NCI-H2171 (cell line): ENCODE data around the gene LILRB5.
"Not testable (repeated sequence)": the region's sequence is repeated elsewhere in the genome, so short reads cannot be mapped to it uniquely, and the experiment has no call there.

Source experiments
- DNase-seq: peaks from one replicate; lab custom pipeline; 2025; lab: John Stamatoyannopoulos, UW

LILRB5 gene

DNA sequence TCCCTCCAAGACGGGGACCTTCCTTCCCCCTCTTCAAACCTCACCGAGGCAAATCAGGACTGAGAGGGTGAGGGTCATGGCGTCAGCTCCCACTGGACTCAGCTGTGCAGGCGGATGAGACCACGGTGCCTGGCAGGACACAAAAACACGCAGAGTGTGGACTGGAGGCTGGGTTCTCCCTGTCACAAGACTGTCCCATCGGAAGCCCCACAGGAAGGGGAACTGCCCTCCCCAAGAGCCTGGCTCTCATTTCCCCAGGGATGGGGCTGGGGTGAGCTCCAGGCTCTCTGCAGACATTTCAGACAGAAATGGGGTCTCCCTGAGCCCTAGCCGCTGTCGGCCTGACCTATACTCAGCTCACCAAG is at the start of gene LILRB5:
LILRB5 (minus strand) TSS at position 158 of the 365 bp plus-strand sequence; CDS start at position 78, 80 bp downstream.
- no peak for DNase-seq

DNA sequence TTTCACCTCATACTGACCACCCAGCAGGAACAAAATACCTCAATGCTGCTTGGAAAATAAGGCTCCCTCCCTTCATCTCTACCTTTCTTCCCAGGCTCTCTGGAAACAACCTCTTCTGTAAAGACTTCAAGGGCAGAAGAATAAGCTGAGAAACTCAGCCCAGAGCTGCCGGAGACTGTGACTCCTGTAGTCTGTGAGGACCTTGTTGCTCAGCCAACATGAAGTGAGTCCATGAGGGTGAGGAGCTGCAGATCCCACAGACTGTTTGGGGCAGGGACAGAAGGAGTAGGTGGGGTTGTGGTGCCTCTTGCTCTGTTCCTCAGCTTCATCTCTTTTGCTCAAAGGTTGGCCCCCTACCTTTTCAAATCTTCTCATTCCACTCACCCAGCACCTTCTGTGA is 48.1 kb upstream of the LILRB5 start:
- DNase-seq = no peak

DNA sequence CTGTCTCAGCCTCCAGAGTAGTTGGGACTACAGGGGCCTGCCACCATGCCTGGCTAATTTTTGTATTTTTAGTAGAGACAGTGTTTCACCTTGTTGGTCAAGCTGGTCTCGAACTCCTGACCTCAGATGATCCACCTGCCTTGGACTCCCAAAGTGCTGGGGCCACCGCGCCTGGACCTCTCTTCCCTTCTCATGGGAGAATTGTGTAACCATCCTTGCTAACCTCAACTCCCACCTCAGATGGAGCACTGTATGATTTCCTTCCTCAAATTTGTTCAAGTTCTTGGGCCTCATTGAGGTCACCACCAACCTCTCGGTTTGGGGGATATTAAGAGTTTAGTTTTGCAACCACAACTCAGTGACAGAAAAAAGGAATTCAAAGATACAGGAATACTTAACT is 45.2 kb upstream of the LILRB5 start:
- DNase-seq = no peak

DNA sequence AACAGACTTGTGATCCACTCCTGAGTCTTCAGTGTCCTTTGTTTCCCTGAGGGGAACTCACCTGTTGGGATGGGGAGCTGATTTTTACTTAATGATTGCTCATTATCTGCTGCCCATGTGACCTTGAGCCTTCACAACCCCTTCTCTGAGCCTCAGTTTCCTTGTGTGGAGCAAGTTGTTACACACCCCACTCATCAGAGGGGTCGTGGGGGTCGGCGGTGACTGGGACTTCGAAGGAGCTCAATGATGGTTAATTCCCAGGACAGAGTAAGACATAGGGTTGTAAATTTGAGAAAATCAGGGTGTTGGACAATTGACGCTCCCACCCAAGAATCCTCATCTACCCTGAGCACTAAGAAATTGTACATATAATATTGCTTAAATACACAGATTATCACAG is 42.4 kb upstream of the LILRB5 start:
- no peak for DNase-seq

DNA sequence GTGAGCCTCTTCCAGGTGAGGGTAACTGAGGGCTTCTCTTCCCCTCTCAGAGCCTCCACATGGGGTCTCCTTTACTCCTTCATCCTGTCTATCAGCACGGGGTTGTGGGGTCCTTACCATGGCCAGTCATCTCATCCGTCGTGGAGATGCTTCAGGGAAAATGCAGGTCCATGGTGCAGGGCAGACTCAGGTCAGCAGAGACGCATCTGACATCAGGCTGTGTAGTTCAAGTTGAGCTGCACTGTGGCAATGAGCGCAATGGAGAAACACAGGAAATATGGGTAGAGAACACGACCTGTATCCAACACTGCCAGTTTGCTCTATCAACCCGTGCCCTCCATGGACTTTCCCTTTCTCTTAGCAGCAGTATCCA is 42.0 kb upstream of the LILRB5 start:
- DNase-seq = no peak

DNA sequence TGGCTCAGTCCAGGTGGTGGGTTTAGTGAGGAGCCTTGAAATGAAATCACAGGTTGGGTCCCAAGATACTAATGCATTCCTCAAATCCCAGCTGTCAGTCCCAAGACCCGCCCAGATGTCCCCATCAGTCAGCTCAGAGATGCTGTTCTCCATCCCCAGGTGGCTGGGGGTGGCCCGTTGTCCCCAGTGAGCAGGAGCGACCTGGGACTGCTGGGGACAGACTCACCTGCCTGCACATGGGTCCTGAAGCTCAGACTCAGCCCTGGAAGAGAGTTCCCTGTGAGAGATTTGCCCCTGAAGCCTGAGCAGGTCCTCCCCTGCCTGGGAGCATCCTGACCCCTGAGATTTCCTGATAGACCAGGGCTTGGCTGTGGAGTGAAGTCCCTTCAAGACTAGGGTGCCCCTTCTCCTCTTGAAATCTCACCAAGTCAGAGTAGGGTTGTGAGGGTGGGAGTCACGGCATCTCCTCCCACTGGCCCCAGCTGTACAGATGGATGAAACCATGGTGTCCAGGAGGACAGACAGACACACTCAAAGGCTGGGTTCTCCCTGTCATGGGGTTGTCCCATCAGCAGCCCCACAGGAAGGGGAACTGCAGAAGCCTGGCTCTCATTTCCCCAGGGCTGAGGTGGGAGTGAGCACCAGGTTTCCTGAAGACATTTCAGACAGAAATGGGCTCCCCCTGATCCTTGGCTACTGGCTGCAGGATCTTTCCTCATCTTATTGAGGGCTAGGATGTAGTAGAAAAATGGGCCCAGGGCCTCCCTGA is 41.5 kb upstream of the LILRB5 start:
- DNase-seq = no peak

DNA sequence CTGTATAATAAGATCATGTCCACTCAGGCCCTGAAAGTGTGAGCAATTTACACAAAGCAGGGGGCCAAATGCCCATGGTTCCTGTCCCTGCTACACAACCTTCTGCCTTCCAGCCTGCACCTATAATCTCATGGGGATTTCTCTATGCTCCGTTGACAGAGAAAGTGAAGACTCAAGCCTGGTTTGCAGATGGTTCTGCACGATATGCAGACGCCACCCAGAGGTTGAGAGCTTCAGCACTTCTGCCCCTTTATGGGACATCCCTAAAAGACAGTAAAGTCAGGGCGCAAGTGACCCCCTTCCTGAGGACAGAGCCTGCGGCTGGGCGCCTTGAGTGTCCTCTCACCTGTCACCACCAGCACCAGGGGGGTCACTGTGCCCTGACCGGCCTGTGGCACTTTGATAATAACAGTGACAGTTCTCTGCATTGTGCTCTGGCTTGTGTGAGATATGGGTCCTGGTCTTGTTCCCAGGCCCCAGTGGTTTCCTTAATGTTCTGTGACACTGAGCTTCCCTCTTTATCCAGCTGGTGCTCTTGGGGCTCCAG is 40.8 kb upstream of the LILRB5 start:
- no peak for DNase-seq

DNA sequence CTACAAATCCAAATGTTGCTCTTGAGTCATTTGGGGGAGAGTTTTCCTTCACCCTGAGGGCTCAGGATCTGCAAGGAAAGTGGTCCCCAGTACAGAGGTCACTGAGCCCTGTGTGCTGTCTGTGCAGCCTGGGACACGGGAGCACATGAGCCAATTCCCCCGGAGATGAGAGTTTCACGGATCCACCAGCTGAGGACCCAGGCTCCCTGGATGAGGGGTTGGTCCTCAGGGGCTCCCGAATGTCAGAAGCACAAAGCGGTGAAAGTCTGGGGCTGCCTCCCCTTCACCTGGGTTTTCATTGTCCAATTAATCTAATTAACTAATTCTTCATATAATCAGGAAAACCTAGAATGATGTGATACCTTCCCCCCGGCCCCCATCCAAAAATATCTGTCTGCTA is 37.5 kb upstream of the LILRB5 start:
- DNase-seq = no peak

DNA sequence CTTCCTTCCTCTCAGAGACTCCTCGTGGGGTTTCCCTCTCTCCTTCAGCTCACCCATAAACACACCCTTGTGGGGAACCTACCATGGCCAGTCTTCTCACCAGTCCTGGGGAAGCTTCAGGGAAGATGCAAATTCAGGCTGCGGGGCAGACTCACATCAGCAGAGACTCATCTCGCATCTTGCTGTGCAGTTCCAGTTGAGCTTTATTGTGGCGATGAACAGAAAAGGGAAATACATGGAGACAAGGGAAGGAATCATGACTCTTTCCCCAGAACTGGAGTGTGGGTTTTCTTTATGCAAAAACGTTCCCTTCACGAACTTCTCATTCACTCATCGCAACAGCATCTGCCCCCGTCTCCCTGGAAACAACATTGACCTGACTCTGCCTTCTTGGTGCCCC is 32.1 kb upstream of the LILRB5 start:
- DNase-seq = not testable (repeated sequence)

DNA sequence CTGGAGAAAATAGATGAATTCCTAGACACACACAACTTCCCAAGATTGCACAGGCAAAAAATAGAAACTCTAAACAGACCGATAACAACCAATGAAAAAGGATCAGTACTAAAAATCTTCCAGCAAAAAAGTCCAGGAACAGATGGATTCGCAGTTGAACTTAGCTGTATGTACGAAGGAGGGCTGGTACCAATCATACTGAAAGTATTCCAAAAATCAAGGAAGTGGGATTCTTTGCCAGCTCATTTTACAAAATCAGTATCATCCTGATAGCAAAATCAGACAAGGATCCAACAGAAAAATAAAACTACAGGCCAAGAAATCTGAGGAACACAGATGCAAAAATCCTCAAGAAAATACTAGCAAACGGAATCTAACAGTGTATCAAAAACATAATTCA is 30.4 kb upstream of the LILRB5 start:
- no peak for DNase-seq

DNA sequence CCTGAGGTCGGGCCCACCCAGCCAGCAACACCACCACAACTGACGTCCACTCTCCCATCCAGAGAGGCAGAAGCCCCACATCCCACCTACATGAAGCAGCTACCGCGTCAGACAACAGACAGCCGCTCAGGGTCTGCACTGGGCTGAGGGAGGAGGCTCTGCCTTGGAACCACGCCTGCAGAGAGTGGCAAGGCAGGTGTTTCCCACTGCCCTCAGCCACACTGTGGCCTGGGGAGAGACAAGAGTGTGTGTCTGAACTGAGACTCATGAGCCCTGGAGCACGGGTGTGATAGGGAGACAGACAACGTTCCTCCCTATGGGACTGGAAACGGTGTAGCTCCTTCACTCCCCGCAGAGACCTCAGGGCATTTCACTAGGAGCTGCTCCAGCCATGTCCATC is 29.2 kb upstream of the LILRB5 start:
- not testable (repeated sequence) for DNase-seq

DNA sequence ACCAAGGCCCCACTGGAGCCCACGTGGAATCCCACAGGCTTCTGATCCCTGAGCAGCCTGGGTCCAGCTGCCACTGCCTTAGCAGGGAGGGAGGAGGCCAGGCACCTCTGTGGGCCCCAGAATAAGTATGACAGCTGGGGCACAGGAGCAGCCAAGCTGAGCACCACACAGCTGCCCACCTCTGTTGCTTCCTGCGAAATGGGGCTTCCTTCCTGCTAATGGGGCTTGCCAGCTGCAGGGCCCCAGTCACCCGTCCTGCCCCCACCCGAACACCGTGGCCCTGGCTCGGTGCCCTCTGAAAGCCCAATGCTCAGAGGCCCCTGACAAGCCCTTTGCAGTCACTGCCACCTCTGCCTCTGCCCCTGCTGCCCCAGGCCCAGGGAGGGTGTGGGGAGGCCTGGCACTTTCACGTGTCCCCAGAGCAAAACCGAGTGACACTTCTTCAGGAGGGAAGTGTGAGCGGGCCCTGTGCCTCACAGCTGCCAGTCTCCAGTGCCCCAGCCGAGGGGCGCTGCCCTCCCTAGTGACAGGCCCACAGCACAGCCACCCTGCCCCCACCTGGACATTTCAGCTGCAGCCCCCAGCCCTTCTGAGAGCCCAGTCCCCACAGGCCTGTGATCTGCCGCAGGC is 28.5 kb upstream of the LILRB5 start:
- not testable (repeated sequence) for DNase-seq

DNA sequence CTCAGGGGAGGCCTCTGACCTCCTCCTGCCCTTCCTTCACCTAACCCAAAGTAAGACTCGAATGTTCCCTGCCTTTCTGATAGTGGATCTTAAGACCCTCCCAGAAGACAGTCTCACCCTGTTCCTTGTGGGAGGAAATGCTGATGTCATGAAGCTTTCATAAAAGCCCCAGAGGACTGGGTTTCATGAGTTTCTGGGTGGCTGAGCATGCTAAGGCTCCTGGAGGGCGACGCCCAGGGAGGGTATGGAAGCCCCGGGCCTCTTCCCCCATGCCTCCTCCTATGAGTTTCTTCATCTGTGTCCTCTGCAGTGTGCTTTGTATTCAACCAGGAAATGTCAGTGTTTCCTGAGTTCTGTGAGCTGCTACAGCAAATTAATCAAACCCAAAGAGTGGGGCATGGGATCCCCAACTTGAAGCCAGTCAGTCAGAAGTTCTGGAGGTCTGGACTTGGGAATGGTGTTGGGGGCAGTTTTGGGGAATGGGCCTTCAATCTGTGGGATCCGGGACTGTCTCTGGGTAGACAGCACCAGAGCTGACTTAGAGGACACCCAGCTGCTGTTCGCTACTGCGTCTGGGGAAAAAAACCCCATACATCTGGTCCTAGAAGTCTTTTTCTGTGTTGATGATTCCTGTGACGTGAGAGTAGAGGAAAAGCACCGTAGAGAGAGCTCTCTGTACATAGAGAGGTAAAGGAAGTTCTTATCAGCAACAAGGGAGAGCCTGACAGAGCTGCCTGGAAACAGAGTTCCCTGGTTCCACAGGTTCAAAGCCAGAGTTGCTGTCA is 25.8 kb upstream of the LILRB5 start:
- DNase-seq = no peak

DNA sequence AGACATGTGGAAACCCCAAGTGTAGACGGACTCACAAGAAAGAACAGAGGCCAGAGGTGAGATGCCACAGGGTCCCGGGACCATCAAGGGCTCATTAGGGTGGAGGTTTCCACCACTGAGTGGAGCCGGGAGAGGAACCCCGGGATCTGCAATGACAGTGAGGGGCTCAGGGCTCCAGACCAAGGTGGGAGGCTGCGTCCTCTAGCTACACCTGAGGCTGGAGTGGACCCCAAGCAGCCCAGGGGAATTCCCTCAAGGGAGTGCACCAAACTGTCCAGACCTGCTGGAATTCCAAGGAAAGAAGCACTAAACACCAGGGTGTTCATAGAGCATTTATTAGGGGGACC is 24.6 kb upstream of the LILRB5 start:
- not testable (repeated sequence) for DNase-seq

DNA sequence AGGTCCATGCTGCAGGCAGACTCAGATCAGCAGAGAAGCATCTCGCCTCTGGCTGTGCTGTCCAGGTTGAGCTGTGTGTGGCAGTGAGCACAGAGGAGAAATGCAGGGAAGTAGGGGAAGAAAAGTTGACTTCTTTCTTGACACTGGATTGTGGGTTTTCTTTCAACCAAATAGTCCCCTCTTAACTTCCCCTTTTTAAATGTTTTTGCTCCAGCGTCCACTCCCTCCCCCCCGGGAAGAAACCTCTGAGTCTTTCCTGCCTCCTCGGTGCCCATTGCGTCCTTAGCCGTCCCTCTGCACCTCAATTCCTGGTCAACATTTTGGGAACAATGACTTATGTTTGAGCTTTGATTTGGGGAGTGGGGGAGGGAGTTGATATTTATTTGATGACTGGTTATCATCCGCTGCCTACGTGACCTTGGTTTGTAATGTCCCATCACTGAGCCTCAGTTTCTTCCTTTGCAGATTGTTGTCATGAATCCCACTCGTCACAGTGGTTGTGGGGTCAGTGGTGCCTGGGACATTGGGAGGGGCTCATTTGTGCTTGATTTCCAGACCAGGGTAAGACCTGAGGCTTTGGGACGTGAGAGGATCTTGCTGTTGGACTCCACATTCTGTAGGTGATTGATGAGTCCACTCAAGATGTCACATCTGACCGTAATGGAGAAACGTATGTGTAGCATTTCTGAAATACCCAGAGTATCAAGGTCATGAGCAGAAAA is 24.1 kb upstream of the LILRB5 start, which contains the start of gene LILRB2:
LILRB2 (minus strand) TSS at position 104 of the 722 bp plus-strand sequence. CDS start 614 bp downstream, outside the sequence.
- no peak for DNase-seq

DNA sequence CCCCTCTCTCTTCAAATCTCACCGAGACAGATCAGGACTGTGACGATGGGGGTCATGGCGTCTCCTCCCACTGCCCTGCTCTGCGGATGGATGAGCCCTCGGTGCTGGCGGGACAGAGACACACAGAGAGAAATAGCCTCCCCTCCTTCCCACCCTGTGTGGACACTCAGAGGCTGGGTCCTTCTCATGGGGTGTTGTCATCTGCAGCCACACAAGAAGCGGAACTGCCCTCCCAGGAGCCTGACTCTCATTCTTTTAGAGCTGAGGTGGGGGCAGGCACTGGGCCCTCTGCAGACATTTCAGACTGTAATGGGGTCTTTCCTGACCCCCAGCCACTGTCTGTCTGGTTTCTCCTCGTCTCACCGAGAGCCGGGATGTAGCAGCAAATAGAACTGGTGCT is 23.4 kb upstream of the LILRB5 start:
- not testable (repeated sequence) for DNase-seq

DNA sequence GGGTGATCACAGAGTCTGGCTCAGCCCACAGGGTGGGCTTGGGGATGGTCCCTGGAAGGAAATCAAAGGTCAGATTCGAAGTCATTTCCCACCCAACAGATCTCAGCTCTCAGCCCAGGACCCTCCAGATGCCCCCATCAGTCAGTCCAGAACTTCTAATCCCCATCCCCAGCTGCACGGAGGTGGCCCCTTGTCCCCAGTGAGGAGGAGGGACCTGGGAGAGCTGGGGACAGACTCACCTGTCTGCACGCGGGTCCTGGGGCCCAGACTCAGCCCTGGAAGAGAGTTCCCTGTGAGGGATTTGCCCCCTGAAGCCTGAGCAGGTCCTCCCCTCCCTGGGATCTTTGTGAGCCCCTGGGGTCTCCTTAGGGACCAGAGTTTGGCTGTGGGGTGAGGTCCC is 23.0 kb upstream of the LILRB5 start:
- DNase-seq = not testable (repeated sequence)

DNA sequence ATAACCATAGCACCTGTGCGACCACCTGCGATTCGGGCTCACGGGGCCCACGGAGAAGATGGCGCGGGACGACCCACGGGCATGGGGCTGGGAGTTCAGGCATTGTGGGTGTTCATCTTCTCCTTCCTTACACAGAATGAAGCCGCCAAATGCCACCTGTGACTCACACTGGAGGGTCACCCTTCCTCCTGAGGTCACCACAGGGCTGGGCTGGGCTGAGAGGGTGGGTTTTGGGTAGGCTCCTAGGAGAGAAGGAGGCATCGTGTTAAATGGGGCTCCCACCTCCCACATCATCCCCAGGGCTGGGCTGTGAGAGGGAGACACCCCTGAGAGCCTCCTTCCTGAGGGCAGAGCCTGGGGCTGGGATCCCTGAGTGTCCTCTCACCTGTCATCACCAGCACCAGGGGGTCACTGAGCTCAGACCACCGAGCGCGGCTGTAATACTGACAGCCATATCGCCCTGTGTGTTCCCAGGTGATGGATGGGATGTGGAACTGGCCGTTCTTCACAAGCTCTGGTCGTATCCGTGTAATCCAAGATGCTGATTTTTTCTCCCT is 22.4 kb upstream of the LILRB5 start:
- DNase-seq = no peak

DNA sequence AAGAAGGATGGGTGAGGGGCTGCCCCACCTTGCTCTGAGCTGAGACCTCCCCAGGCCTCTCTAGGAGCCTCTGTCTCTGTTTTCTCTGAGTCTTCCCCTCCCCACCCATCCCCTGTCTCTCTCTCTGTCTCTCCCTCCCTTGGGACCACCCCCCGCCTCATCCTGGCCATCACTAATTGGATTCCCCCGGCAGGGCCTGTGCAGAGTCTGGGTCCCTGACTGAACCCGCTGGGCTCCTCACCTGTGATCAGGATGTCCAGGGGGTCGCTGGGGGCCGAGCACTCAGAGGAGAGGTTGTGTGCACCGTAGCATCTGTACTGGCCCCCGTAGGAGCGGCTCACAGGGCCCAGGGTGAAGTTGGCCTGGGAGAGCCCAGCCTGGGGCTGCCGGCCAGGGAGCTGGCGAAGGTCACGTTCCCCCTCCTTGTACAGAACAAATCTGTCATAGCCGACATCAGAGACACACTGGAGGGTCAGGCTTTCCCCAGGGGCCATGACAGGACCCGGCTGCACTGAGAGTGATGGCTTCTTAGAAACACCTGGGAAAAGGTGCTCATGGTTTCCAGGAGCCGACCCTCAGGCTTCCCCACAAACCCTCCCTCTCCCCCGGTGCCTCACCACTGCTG is 21.6 kb upstream of the LILRB5 start:
- DNase-seq = not testable (repeated sequence)

DNA sequence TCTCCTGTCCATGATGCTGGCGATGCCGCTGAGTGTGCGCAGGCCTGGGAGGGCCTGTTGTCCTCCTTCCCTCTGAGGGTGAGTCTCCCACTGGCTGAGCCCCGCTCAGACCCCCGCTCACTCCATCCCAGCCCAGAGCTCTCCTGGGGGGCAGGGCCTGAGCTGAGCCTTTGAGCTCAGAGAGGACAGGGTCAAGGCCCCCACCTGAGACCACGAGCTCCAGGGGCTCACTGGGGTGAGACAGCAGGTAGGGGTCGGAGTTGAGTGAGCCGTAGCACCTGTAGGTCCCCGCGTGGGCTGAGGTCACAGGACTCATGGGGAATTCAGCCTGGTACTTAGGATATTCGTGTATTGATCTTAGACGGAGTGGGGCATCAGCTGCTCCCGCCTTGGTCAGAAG is 21.0 kb upstream of the LILRB5 start:
- not testable (repeated sequence) for DNase-seq

DNA sequence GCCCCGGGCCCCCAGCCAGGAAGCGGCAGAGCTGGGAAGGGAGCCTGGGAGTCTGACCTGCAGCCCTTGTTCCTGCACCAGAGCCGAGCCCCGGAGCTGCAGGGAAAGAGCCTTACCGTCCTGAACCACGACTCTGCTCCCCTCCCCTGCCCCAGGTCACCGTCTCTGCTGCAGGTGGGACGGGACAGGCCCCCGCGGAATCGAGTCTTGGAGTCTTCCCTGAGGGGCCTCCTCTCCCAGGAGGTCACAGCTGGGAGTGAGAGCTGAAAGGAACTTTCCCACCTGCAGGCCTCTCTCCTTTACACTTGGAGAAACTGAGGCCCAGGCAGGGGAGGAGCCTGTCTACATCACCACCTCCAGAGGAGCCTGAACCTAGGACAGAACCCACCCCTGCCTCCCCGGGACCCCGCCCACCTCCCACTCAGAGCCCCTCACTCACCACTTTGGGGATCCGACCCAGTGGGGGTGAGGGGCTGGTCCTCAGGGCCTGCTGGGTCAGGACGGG is 20.1 kb upstream of the LILRB5 start:
- DNase-seq = not testable (repeated sequence)
